HG03439 (cell line): ENCODE measurements around the gene ARMC12.
"Not testable (repeated sequence)": the region's sequence is repeated elsewhere in the genome, so short reads cannot be mapped to it uniquely, and the experiment has no call there.

ENCODE experiments used
- ATAC-seq: cut with Tn5 transposase; IDR thresholded peaks from one replicate; pipeline ENCODE4 v1.9.1; 2021; ENCODE audit warnings: mild to moderate bottlenecking, moderate library complexity; ENCODE audit not compliant: unreplicated experiment

Gene ARMC12

GRCh38 chr6:35736982-35737412 is at the start of gene ARMC12:
TSS of gene ARMC12 (plus strand) at chr6:35737032. CDS start at chr6:35737109, 77 bp downstream.
- ATAC-seq: no peak

GRCh38 chr6:35687658-35688604 is 48.9 kb upstream of the ARMC12 start:
- ATAC-seq: peak; percentile 48

GRCh38 chr6:35688605-35689322 is 48.1 kb upstream of the ARMC12 start, which contains the start of gene FKBP5:
TSS of gene FKBP5 (minus strand) at chr6:35688915. CDS start at chr6:35642824, 46,091 bp downstream.
- peak; percentile 82 for ATAC-seq

- not testable (repeated sequence) for ATAC-seq
Measured at GRCh38 chr6:35690006-35690405, 46.8 kb upstream of the ARMC12 start.

GRCh38 chr6:35690484-35690883 is 46.3 kb upstream of the ARMC12 start:
- no peak for ATAC-seq

- no peak for ATAC-seq
Measured at GRCh38 chr6:35691027-35691824, 45.6 kb upstream of the ARMC12 start.

- no peak for ATAC-seq
Measured at GRCh38 chr6:35694462-35694861, 42.4 kb upstream of the ARMC12 start.

- ATAC-seq: not testable (repeated sequence)
Measured at GRCh38 chr6:35698430-35698829, 38.4 kb upstream of the ARMC12 start.

GRCh38 chr6:35698858-35699257 is 38.0 kb upstream of the ARMC12 start:
- no peak for ATAC-seq

GRCh38 chr6:35703554-35703953 is 33.3 kb upstream of the ARMC12 start:
- no peak for ATAC-seq

GRCh38 chr6:35706468-35706867 is 30.4 kb upstream of the ARMC12 start:
- no peak for ATAC-seq

GRCh38 chr6:35707714-35708407 is 29.0 kb upstream of the ARMC12 start:
- no peak for ATAC-seq

- ATAC-seq: no peak
Measured at GRCh38 chr6:35708585-35708984, 28.2 kb upstream of the ARMC12 start.

GRCh38 chr6:35710241-35710847 is 26.5 kb upstream of the ARMC12 start:
- no peak for ATAC-seq

- no peak for ATAC-seq
Measured at GRCh38 chr6:35711731-35712130, 25.1 kb upstream of the ARMC12 start.

GRCh38 chr6:35713006-35713767 is 23.6 kb upstream of the ARMC12 start:
- ATAC-seq: no peak

GRCh38 chr6:35716798-35717197 is 20.0 kb upstream of the ARMC12 start:
- no peak for ATAC-seq

- no peak for ATAC-seq
Measured at GRCh38 chr6:35717449-35718374, 19.1 kb upstream of the ARMC12 start.
